ENCODE data around the gene IPO4. TPM values are rescaled to one million over a fixed set of nuclear protein-coding genes. Genes with fewer than 3 reads are reported as not detected.

The IPO4 gene
- total and polyA plus RNA-seq, 2 of the 8 experiments (the other 6 are each of a cell fraction or from before 2014, with no cell fraction given): 55.5 to 108 TPM

GRCh38 chr14:24131549-24131966 is 57.1 kb downstream of the IPO4 start:
- Histone ChIP-seq H3K14ac (ENCODE audit: insufficient read length) (no peak overlapping the region), H3K4me1 (replicated peaks in 1 of 4; ENCODE audit: control insufficient read depth in 3 of 4, insufficient read depth in 4 of 4, low read length in 3 of 4) (peaks cover 0 to 4% (median under 1%) of the 10 kb centered on the region in 4 experiments; a peak in 3 of 7 replicates), H2BK120ac (replicated peaks; ENCODE audit: low read depth, low read length) (no peak overlapping the region), H2AK5ac (ENCODE audit: low read depth, low read length) (no peak overlapping the region), H4K91ac (replicated peaks; ENCODE audit: insufficient read length, low read length) (no peak overlapping the region), H3K23ac (ENCODE audit: insufficient read length) (no peak overlapping the region), H4K5ac (ENCODE audit: insufficient read length, low read depth, low read length) (no peak overlapping the region), H2BK12ac (ENCODE audit: low read depth, low read length) (no peak overlapping the region), H3K27ac (ENCODE audit: low read depth, low read length) (no peak overlapping the region), H4K8ac (ENCODE audit: extremely low read depth, insufficient read depth, low read length) (peak overlapping the region; percentile 57; the same call in 1 of the 2 replicates), H4K20me1 (replicated peaks in 1 of 2; ENCODE audit: control insufficient read depth in 1 of 2, insufficient read depth in 2 of 2, low read length in 2 of 2) (no peaks in the 10 kb centered on the region), H3K4me3 (ENCODE audit: extremely low read depth in 1 of 4, insufficient read depth in 2 of 4, low read depth in 3 of 4, low read length in 4 of 4) (no peak overlapping the region), H3K79me1 (ENCODE audit: low read depth, low read length) (no peaks in the 10 kb centered on the region), H3K36me3 (ENCODE audit: control insufficient read depth in 2 of 4, insufficient read depth in 4 of 4, low read length in 3 of 4) (no peaks in the 10 kb centered on the region), H3K4ac (replicated peaks; ENCODE audit: insufficient read length, low read depth, low read length) (no peak overlapping the region), H2BK15ac (ENCODE audit: low read length) (no peak overlapping the region), H3K9ac (replicated peaks in 1 of 4; ENCODE audit: extremely low read depth in 1 of 4, low read depth in 3 of 4, low read length in 3 of 4) (no peak overlapping the region; a peak in 1 of 7 replicates), H3K27me3 (replicated peaks in 1 of 4; ENCODE audit: control insufficient read depth in 3 of 4, extremely low read depth in 1 of 4, insufficient read depth in 3 of 4, low read length in 3 of 4) (no peaks in the 10 kb centered on the region), H2AFZ (ENCODE audit: low read length) (no peak overlapping the region), H3K9me3 (ENCODE audit: insufficient read depth in 2 of 2, low read depth in 1 of 2, low read length in 1 of 2) (no peaks in the 10 kb centered on the region), H2BK20ac (ENCODE audit: low read length) (no peak overlapping the region), H2BK5ac (ENCODE audit: low read depth, low read length) (no peak overlapping the region), H3K23me2 (ENCODE audit: low read depth, low read length) (peaks cover 5% of the 10 kb centered on the region; the same call in 1 of the 2 replicates), H3K79me2 (ENCODE audit: control insufficient read depth in 1 of 2, insufficient read depth in 2 of 2, low read length in 2 of 2) (no peaks in the 10 kb centered on the region), H3K18ac (ENCODE audit: extremely low read depth, low read length) (no peak overlapping the region), H3K56ac (replicated peaks; ENCODE audit: insufficient read length, low read depth, low read length) (no peak overlapping the region), H3K4me2 (ENCODE audit: insufficient read depth in 1 of 2, low read depth in 2 of 2, low read length in 2 of 2) (no peak overlapping the region)
- no peak for FAIRE-seq
- ChIA-PET POLR2A (ENCODE audit: partially characterized antibody) (interaction anchor here (0.9 to 11.1 kb wide), 6 partner anchors 9 to 46 kb away, joined by 4 to 100 read pairs (median 8); partner anchors contain the start of genes DCAF11, EMC9 and NRL), CTCF (ENCODE audit: partially characterized antibody) (interaction anchor here (0.8 to 0.9 kb wide), 2 partner anchors 46 to 139 kb away, joined by 3 read pairs; partner anchors contain the start of gene RABGGTA)
- no peak for DNase-seq (ENCODE audit: low read depth in 1 of 2, low spot score in 2 of 2)
- 91% methylated on average over 12 of the region's 15 CpGs; no CpG with 5 or more reads in 1 of the 2 experiments for WGBS, 2 experiments (ENCODE audit: extremely low coverage in 1 of 2, insufficient coverage in 1 of 2, insufficient read length in 1 of 2, insufficient replicate concordance in 2 of 2, low coverage in 1 of 2, low lambda C conversion rate in 2 of 2, missing lambda C conversion rate in 1 of 2)
- TF ChIP-seq BACH1 (IDR thresholded peaks at IDR 0.05; ENCODE audit: low read length) (no peak), ATF2 (IDR thresholded peaks at IDR 0.05; ENCODE audit: low read length) (no peak), ASH2L (IDR thresholded peaks at IDR 0.05; ENCODE audit: low read length) (no peak), GABPA (IDR thresholded peaks at IDR 0.05; ENCODE audit: borderline replicate concordance, insufficient read depth, low read length) (no peak), RNF2 (IDR thresholded peaks at IDR 0.05; ENCODE audit: borderline replicate concordance, low read depth, low read length, missing control alignments, poor library complexity, severe bottlenecking) (no peak), POLR2A (IDR thresholded peaks at IDR 0.05; ENCODE audit: control extremely low read depth in 1 of 2, low read depth in 2 of 2, low read length in 2 of 2) (no peak), BCL11A (IDR thresholded peaks at IDR 0.05; ENCODE audit: low read depth in 2 of 2, low read length in 2 of 2) (no peak), MAX (IDR thresholded peaks at IDR 0.05) (no peak), SAP30 (IDR thresholded peaks at IDR 0.05; ENCODE audit: insufficient read depth, insufficient replicate concordance, low read length) (no peak), CBX8 (IDR thresholded peaks at IDR 0.05; ENCODE audit: borderline replicate concordance, low read depth, low read length) (no peak), ZNF274 (IDR thresholded peaks at IDR 0.05; ENCODE audit: borderline replicate concordance, extremely low read depth, low read length) (no peak)

Measured in H1 (cell line).